Endothelial cell of umbilical vein (primary cell): ENCODE data around the gene SCARF2. TPM values are rescaled to one million over a fixed set of nuclear protein-coding genes. Genes with fewer than 3 reads are reported as not detected.

Source experiments
- BruUV-seq: library from RNA; stranded (reverse); fragments of 400-500 nt; replicated peaks from 2 replicates; lab custom pipeline; 2021; lab: Mats Ljungman, UMichigan
- CTCF ChIA-PET: fragments of 300-600, 350-600 bp; sonication (Branson Sonifier 250); formaldehyde crosslinking; loops from one replicate; lab custom pipeline; 2021; ENCODE audit warnings: antibody characterized with exemption, inconsistent platforms; lab: Charles Lee
- POLR2A ChIA-PET: fragments of 300-600, 350-600 bp; sonication (Branson Sonifier 250); formaldehyde crosslinking; loops from one replicate; lab custom pipeline; 2021; ENCODE audit warnings: antibody characterized with exemption, inconsistent platforms; lab: Charles Lee
- DNase-seq: peaks from one replicate; pipeline ENCODE4 v3.0.0-alpha.2; 2011; ENCODE audit warnings: low read depth, low spot score
- FAIRE-seq: peaks from 2 replicates; lab custom pipeline; 2011; peaks lifted over from hg19 to GRCh38; lab: Jason Lieb, UNC
- H2AFZ ChIP-seq: 2 replicates; pipeline ENCODE4 v1.6.0; 2012; ENCODE audit warnings: low read depth, low read length, control low read depth, inconsistent platforms
- H3K27ac ChIP-seq: 2 replicates; pipeline ENCODE4 v1.5.1; 2011; ENCODE audit warnings: low read depth, mild to moderate bottlenecking, control low read depth, low read length, moderate library complexity; ENCODE audit not compliant: insufficient read depth
- H3K27me3 ChIP-seq, 2 experiments: 2 replicates each; pipeline versions ENCODE4 v1.6.0 to v1.6.1; 2011; ENCODE audit warnings: low read length in 2 of 2, mixed read lengths in 1 of 2; ENCODE audit not compliant: control insufficient read depth in 2 of 2, insufficient read depth in 2 of 2
- H3K36me3 ChIP-seq, 2 experiments: 2 replicates in 1 of 2; 3 replicates in 1 of 2; pipeline ENCODE4 v1.5.1; 2011; ENCODE audit warnings: low read length in 2 of 2, mild to moderate bottlenecking in 1 of 2, moderate library complexity in 1 of 2; ENCODE audit not compliant: control insufficient read depth in 2 of 2, insufficient read depth in 2 of 2; ENCODE audit errors: extremely low read depth in 1 of 2
- H3K4me1 ChIP-seq: 3 replicates; pipeline ENCODE4 v1.5.1; 2011; ENCODE audit warnings: mild to moderate bottlenecking, low read length; ENCODE audit not compliant: control insufficient read depth, insufficient read depth; ENCODE audit errors: extremely low read depth
- H3K4me2 ChIP-seq: 2 replicates; pipeline ENCODE4 v1.6.1; 2011; ENCODE audit warnings: low read length, control low read depth, mixed read lengths; ENCODE audit not compliant: insufficient read depth
- H3K4me3 ChIP-seq, 3 experiments: fragments of 200-600 bp in 1 of 3; sonication (generic), shearing (Covaris generic) in 1 of 3; replicated peaks in 1 of 3; 2 replicates each; pipeline ENCODE4 v1.5.1; 2011 to 2016; ENCODE audit warnings: control low read depth in 3 of 3, low read length in 3 of 3, mild to moderate bottlenecking in 2 of 3, inconsistent platforms in 1 of 3, low read depth in 1 of 3, moderate library complexity in 1 of 3; ENCODE audit not compliant: insufficient read depth in 1 of 3
- H3K79me2 ChIP-seq: 2 replicates; pipeline ENCODE4 v1.6.0; 2012; ENCODE audit warnings: low read length, inconsistent platforms; ENCODE audit not compliant: control insufficient read depth, insufficient read depth
- H3K9ac ChIP-seq: replicated peaks from 2 replicates; pipeline ENCODE3; 2011; ENCODE audit warnings: low read length, control low read depth; ENCODE audit not compliant: insufficient read depth; ENCODE audit errors: extremely low read depth
- H3K9me1 ChIP-seq: replicated peaks from 3 replicates; pipeline ENCODE4 v1.6.0; 2011; ENCODE audit warnings: mild to moderate bottlenecking, low read length; ENCODE audit not compliant: control insufficient read depth, insufficient read depth; ENCODE audit errors: extremely low read depth
- H3K9me3 ChIP-seq: replicated peaks from 2 replicates; pipeline ENCODE4 v1.5.1; 2012; ENCODE audit warnings: low read length, inconsistent platforms; ENCODE audit not compliant: control insufficient read depth, insufficient read depth
- H4K20me1 ChIP-seq: replicated peaks from 2 replicates; pipeline ENCODE3; 2011; ENCODE audit warnings: mild to moderate bottlenecking, low read length; ENCODE audit not compliant: control insufficient read depth, insufficient read depth; ENCODE audit errors: extremely low read depth
- CTCF ChIP-seq, 2 donors: IDR thresholded peaks; 1 replicate in 1 of 2; 2 replicates in 1 of 2; pipeline ENCODE4 v1.5.1; 2011; ENCODE audit warnings: low read length in 2 of 2, mild to moderate bottlenecking in 2 of 2, moderate library complexity in 2 of 2, control low read depth in 1 of 2, inconsistent platforms in 1 of 2, low read depth in 1 of 2; ENCODE audit not compliant: insufficient read depth in 1 of 2; ENCODE audit errors: extremely low read depth in 1 of 2
- EZH2 ChIP-seq: IDR thresholded peaks from 2 replicates; pipeline ENCODE4 v1.6.1; 2012; ENCODE audit warnings: borderline replicate concordance, low read depth, mild to moderate bottlenecking, moderate library complexity, low read length, inconsistent platforms; ENCODE audit not compliant: severe bottlenecking
- FOS ChIP-seq: IDR thresholded peaks from 2 replicates; pipeline ENCODE4 v1.6.1; 2011; ENCODE audit warnings: mild to moderate bottlenecking, low read length, moderate library complexity, borderline replicate concordance; ENCODE audit not compliant: insufficient read depth
- GATA2 ChIP-seq: IDR thresholded peaks from 2 replicates; pipeline ENCODE4 v1.7.0; 2011; ENCODE audit warnings: low read depth, mild to moderate bottlenecking, moderate library complexity, mixed read lengths, low read length; ENCODE audit not compliant: insufficient read length, insufficient read depth
- JUN ChIP-seq: IDR thresholded peaks from 2 replicates; pipeline ENCODE4 v1.6.1; 2011; ENCODE audit warnings: borderline replicate concordance, low read depth; ENCODE audit not compliant: insufficient read length, insufficient read depth
- MAX ChIP-seq: IDR thresholded peaks from 2 replicates; pipeline ENCODE4 v1.6.1; 2011; ENCODE audit not compliant: insufficient read depth, insufficient read length
- MYC ChIP-seq: IDR thresholded peaks from one replicate; pipeline ENCODE4 v1.6.1; 2011; ENCODE audit warnings: mild to moderate bottlenecking, low read depth, low read length
- POLR2A ChIP-seq: IDR thresholded peaks from 2 replicates; pipeline ENCODE4 v1.6.1; 2012; ENCODE audit warnings: low read depth, mild to moderate bottlenecking, control low read depth, low read length
- POLR2AphosphoS5 ChIP-seq: IDR thresholded peaks from 2 replicates; pipeline ENCODE4 v1.6.1; 2012; ENCODE audit warnings: low read depth, mild to moderate bottlenecking, control low read depth, low read length, moderate library complexity; ENCODE audit not compliant: insufficient read depth
- dilution Hi-C: fragments of 300-500 bp; cut with MboI; formaldehyde crosslinking; loops from one replicate; pipeline ENCODE4 v1.15.0; 2019; ENCODE audit warnings: low sequenced_read_pairs; ENCODE audit not compliant: extremely low pct_ligation_motif_present
- intact Hi-C: fragments of 100-400 bp; cut with micrococcal nuclease; formaldehyde crosslinking; loops from one replicate; pipeline ENCODE4 v1.10.0; 2022
- polyA plus RNA-seq, 4 experiments: library from polyadenylated mRNA; depleted of rRNA in 3 of 4; stranded (reverse) in 3 of 4; unstranded in 1 of 4; fragments of >200 nt; gene quantifications; 2 replicates each; pipeline versions ENCODE4 v1.2.1 to v1.2.3, GENCODE V29; 2011 to 2012; ENCODE audit warnings: missing spikeins in 1 of 4
- total RNA-seq: library from RNA; stranded (reverse); gene quantifications from 2 replicates; pipeline ENCODE4 v1.2.3, GENCODE V29; 2021

SCARF2 gene
- total and polyA plus RNA-seq, 2 donors (not counting 3 experiments of a cell fraction or from before 2014, with no cell fraction given) = 15.7 to 20.1 TPM

- H3K79me2 ChIP-seq = no peaks in the 10 kb centered on the region
- no peak overlapping the region for H2AFZ ChIP-seq
- TF ChIP-seq POLR2A (no peak), GATA2 (no peak), MYC (no peak), EZH2 (no peak), FOS (no peak), CTCF (IDR thresholded peaks at IDR 0.05; ENCODE audit: extremely low read depth in 1 of 2, insufficient read depth in 1 of 2, low read depth in 1 of 2, low read length in 2 of 2) (no peak), POLR2AphosphoS5 (no peak), JUN (no peak), MAX (no peak)
- no peak overlapping the region for H3K9ac ChIP-seq
- H3K4me3 ChIP-seq = no peak overlapping the region
- POLR2A ChIA-PET = no interaction called here
- no peaks in the 10 kb centered on the region for H4K20me1 ChIP-seq
- no peaks in the 10 kb centered on the region for H3K9me1 ChIP-seq
- H3K4me1 ChIP-seq = no peaks in the 10 kb centered on the region
- H3K4me2 ChIP-seq = no peak overlapping the region
- H3K9me3 ChIP-seq = no peaks in the 10 kb centered on the region
- DNase-seq (no peak), FAIRE-seq (no peak)
- no peaks in the 10 kb centered on the region for H3K27me3 ChIP-seq
- CTCF ChIA-PET = interaction anchor here (0.5 to 4.3 kb wide), 2 partner anchors 14 to 24 kb away, joined by 3 to 22 read pairs; no protein-coding TSS in a partner anchor
- intact Hi-C loops (no loop called here), dilution Hi-C loops (no loop called here)
- no peak overlapping the region for H3K27ac ChIP-seq
- BruUV-seq = no TSS peak
- peaks cover 0 to 2% of the 10 kb centered on the region in 2 experiments for H3K36me3 ChIP-seq
Measured at GRCh38 chr22:20442485-20443284, 5.1 kb upstream of the SCARF2 start.
